Measurements from ENCODE around the gene CDHR2.

Gene CDHR2

DNA sequence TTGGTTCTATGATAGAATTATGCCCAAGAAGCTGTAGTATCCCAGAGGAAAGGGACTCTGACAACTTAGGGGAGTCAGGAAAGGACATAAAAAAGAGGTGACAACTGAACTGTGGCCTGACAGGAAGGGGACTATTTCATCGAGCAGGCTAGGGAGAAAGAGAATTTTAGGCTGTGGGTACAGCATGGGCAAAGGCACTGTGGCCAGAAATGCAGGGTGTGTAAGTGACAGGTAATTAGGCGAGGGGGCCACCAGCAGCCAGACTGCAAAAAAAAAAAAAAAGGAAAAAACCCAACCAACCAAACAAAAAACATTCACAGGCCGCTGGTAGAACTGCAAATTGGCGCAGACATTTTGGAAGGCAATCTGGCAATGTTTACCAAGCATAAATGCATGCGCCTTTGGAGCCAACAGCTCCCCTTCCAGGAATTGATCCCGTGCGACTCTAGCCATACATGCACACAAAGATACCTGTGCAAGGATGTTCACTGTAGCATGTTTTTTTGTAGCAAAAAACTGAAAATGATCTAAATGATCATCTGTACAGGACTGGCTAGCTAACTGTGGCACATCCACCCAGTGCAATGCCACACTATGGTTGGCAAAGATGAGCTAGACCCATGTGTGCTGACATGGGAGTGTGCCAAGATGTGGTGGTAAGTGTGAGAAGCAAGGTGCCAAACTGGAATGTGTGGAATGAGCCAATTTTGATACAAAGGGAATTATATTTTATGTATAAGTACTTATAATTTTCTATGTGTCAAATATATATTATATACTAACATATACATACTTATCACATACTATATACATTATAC is 82.5 kb downstream of the CDHR2 start:
- peaks cover 66% of the 10 kb centered on the region for H3K27me3 Mint-ChIP-seq
- no peaks in the 10 kb centered on the region for H3K36me3 Mint-ChIP-seq (ENCODE audit: low read depth)
- H3K4me3 Mint-ChIP-seq = no peak overlapping the region

DNA sequence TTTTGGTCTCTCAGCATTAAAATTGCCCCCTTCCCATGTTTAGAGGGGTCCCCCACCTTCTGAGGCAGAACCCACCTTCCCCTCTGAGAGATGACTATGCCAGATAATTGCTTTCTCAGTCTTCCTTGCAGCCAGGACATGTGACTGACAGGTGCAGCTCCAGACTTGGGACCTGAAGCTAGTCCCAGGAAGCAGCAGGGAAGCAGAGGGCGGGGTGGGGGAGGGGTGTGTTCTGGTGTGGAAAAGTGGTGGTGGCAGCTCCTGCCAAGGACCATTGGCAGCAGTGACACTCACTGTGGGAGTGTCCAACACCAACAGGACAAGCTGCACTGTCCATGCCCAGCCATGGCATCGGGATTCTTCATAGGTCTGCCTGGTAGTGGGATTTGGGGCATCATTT is 83.6 kb downstream of the CDHR2 start:
- Mint-ChIP-seq H3K27ac (no peak overlapping the region), H3K27me3 (peaks cover 62% of the 10 kb centered on the region), H3K36me3 (ENCODE audit: low read depth) (no peaks in the 10 kb centered on the region), H3K4me1 (ENCODE audit: low read depth) (peaks cover 13% of the 10 kb centered on the region), H3K4me3 (no peak overlapping the region), H3K9me3 (no peaks in the 10 kb centered on the region)

More for the DNA sequence above, 82.5 kb downstream of the CDHR2 start:
- Mint-ChIP-seq H3K4me1 (ENCODE audit: low read depth) (peaks cover 13% of the 10 kb centered on the region), H3K27ac (no peak overlapping the region), H3K9me3 (no peaks in the 10 kb centered on the region)

DNA sequence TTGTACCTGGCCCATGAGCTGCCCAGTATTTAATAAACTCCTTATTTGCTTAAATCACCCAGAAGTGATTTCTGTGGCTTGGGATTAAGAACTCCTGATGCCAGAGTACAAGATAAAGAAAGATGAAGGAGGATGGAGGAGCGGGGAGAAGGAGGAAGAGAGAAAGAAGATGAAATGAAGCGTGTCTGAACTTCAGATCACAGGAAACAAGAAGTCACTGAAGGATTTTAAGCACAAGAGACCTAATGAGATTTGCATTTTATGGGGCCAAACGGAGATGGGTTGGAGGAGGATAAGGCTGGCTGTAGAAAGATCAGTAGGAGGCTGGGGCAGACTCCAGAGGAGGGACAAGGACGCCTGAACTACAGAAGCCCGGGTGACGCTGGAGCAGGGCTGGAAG is 84.5 kb downstream of the CDHR2 start:
- peaks cover 54% of the 10 kb centered on the region for H3K27me3 Mint-ChIP-seq
- no peak overlapping the region for H3K27ac Mint-ChIP-seq
- H3K4me3 Mint-ChIP-seq = no peak overlapping the region
- no peaks in the 10 kb centered on the region for H3K9me3 Mint-ChIP-seq
- H3K4me1 Mint-ChIP-seq (ENCODE audit: low read depth) = peaks cover 13% of the 10 kb centered on the region
- H3K36me3 Mint-ChIP-seq (ENCODE audit: low read depth) = no peaks in the 10 kb centered on the region

DNA sequence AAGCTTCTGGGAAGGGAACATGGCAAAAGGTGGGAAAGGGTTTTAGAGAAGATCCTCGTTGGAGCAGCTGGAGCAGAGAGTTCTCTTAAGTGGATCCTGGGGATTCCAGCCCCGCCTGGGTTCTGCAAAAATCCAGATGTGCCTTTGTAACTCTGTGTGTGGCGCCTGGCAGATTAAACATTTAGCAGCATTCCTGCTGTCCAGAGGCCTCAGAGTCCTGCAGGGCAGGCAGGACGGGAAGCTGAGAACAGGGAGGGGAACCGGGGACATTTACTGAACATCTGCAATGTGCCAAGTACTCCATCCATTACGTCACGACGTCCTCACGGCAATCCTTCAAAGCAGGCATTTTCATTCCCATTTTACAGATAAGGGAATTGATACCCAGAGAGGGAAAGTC is 87.3 kb downstream of the CDHR2 start:
- Mint-ChIP-seq H3K4me3 (no peak overlapping the region), H3K36me3 (ENCODE audit: low read depth) (no peaks in the 10 kb centered on the region), H3K27me3 (peaks cover 36% of the 10 kb centered on the region), H3K4me1 (ENCODE audit: low read depth) (peaks cover 8% of the 10 kb centered on the region), H3K9me3 (no peaks in the 10 kb centered on the region), H3K27ac (no peak overlapping the region)

DNA sequence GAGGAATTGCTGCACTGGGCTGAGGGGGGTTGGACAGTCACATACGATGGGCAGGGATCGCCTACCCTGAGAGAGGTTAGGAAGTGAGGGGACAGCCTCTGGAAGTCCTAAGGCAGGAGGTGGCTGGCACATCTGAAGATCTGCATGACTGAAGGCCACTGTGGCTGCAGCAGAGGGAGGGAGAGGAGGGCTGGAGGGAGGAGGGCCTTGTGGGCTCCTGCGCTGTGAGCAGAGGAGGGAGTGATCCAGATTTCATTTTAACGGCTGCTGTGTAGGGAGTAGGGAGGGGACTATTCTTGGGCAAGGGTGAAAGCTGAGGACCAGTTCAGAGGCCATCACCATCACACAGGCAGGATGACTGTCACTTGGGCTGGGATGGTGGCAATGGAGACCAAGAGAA is 88.4 kb downstream of the CDHR2 start:
- H3K27ac Mint-ChIP-seq = no peak overlapping the region

DNA sequence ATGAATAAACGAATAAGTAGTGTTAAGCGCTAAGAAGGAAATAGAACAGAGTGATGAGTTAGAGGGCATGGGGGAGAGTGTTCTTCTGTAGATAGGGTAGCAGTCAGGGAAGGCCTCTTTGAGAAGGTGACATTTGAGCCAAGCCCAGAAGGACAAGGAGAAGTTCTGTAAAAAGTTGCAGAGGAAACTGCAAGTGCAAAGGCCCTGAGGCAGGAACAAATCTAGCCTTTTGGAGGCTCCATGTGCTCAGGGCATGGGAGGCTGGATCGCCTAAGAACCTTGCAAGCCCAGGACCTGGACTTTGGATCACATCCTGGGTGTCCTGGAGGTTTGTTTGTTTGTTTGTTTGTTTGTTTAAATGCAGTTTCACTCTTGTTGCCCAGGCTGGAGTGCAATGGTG is 89.3 kb downstream of the CDHR2 start:
- H3K4me1 Mint-ChIP-seq (ENCODE audit: low read depth) = peaks cover 8% of the 10 kb centered on the region
- H3K9me3 Mint-ChIP-seq = no peaks in the 10 kb centered on the region
- peaks cover 25% of the 10 kb centered on the region for H3K27me3 Mint-ChIP-seq
- H3K27ac Mint-ChIP-seq = no peak overlapping the region
- H3K4me3 Mint-ChIP-seq = no peak overlapping the region
- no peaks in the 10 kb centered on the region for H3K36me3 Mint-ChIP-seq (ENCODE audit: low read depth)

More for the DNA sequence above, 88.4 kb downstream of the CDHR2 start:
- Mint-ChIP-seq H3K9me3 (no peaks in the 10 kb centered on the region), H3K27me3 (peaks cover 28% of the 10 kb centered on the region), H3K4me3 (no peak overlapping the region), H3K36me3 (ENCODE audit: low read depth) (no peaks in the 10 kb centered on the region), H3K4me1 (ENCODE audit: low read depth) (peaks cover 8% of the 10 kb centered on the region)

DNA sequence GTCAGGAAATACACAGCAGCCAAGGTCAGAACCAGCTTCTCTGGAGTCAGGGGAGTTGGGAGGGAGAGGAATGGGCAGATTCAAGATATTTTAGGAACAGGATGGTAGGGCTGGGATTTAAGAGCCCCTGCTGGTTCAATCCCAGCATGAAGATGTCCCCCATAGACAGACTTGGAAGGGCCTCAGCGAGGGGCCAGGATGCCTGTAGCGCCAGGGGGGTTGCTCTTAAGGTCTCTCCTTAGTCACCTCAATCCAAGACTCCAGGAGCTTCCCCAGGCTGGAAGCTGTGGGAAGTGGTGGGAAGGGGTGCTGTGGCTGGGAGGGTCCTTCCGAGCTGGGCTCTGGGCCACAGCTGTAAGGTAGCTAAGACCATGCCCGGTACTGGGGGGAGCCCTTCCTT is 90.1 kb downstream of the CDHR2 start:
- Mint-ChIP-seq H3K36me3 (ENCODE audit: low read depth) (no peaks in the 10 kb centered on the region), H3K9me3 (no peaks in the 10 kb centered on the region), H3K4me3 (no peak overlapping the region), H3K27ac (no peak overlapping the region), H3K27me3 (peaks cover 18% of the 10 kb centered on the region), H3K4me1 (ENCODE audit: low read depth) (peaks cover under 1% of the 10 kb centered on the region)

DNA sequence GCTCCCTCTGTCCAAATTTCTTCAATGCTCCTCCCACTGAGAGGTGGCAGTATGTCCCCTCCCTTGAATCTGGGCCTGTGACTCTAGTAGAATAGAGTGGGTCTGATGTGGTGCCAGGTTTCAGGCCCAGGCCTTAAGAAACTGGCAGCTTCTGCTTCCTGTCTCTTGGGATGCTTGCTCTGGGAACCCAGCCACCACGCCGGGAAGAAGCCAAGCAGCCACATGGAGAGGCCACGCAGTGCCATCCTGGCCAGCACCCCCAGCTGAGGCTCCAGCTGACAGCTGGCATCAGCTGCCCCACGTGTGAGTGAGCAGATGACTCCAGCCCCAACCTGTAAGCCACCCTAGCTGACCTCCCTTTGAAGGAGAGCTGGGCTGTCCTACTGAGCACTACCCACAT is 90.8 kb downstream of the CDHR2 start:
- no peak overlapping the region for H3K4me3 Mint-ChIP-seq

DNA sequence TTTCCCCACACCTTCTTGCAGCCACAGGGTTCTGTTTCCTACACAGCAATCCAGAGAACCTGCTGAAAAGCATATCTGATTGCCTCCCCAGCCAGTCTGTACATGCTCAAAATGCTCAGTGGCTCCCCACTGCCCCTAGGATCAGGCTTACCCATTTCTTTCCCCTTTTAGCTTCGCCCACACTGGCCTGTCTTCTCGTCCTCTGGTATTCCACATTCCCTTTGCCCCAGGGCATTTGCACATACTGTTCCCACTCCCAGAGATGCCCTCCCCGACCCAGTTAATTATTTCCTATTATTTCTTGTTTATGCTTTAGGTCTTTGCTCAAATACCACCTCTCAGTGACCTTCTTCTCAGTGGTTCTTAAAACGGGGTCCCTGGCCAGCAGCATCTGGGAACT is 91.5 kb downstream of the CDHR2 start:
- Mint-ChIP-seq H3K27me3 (peaks cover 7% of the 10 kb centered on the region), H3K4me3 (no peak overlapping the region), H3K36me3 (ENCODE audit: low read depth) (no peaks in the 10 kb centered on the region)

More for the DNA sequence above, 90.8 kb downstream of the CDHR2 start:
- no peak overlapping the region for H3K27ac Mint-ChIP-seq
- no peaks in the 10 kb centered on the region for H3K4me1 Mint-ChIP-seq (ENCODE audit: low read depth)
- no peaks in the 10 kb centered on the region for H3K9me3 Mint-ChIP-seq
- H3K36me3 Mint-ChIP-seq (ENCODE audit: low read depth) = no peaks in the 10 kb centered on the region
- H3K27me3 Mint-ChIP-seq = peaks cover 13% of the 10 kb centered on the region

DNA sequence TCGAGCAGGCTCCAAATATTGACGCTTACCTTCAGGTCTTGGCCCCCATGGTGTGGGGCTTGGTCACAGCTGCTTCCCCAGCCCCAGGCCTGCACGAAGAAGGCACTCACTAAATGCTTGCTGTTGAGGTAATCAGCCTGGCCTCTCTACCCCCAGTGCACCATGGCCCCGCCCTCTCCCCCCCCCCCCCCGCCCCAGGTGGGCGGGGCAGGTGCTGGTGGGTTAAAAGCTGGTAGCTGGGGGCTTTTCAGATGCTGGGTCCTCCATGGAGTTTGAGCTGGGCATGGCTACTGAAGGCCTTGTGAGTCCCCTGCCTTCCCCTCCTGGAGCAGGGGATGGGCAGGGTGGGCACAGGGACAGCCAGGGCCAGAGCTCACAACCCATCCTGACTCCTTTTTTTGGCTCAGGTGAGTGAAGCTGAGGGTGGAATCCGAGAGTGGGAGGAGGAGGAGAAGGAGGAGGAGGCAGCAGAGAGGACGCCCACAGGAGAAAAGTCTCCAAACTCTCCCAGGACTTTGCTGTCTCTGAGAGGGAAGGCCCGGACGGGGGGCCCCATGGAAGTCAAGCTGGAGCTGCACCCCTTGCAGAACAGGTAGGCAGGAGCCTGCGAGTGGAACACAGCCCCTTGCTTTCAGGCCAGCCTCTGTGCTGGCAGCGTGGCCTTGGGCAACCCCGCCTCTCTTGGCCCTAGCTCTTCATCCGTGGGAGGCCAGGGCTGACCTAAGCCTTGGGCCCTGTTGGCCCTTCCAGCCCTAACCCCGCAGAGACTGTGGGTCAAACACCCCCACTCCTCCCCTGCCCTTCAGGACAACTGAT is 93.7 kb downstream of the CDHR2 start:
- no peaks in the 10 kb centered on the region for H3K27me3 Mint-ChIP-seq
- no peaks in the 10 kb centered on the region for H3K9me3 Mint-ChIP-seq
- no peaks in the 10 kb centered on the region for H3K36me3 Mint-ChIP-seq (ENCODE audit: low read depth)
- peaks cover 13% of the 10 kb centered on the region for H3K4me1 Mint-ChIP-seq (ENCODE audit: low read depth)
- H3K27ac Mint-ChIP-seq = no peak overlapping the region
- H3K4me3 Mint-ChIP-seq = no peak overlapping the region

More for the DNA sequence above, 91.5 kb downstream of the CDHR2 start:
- no peaks in the 10 kb centered on the region for H3K9me3 Mint-ChIP-seq
- no peaks in the 10 kb centered on the region for H3K4me1 Mint-ChIP-seq (ENCODE audit: low read depth)
- no peak overlapping the region for H3K27ac Mint-ChIP-seq

DNA sequence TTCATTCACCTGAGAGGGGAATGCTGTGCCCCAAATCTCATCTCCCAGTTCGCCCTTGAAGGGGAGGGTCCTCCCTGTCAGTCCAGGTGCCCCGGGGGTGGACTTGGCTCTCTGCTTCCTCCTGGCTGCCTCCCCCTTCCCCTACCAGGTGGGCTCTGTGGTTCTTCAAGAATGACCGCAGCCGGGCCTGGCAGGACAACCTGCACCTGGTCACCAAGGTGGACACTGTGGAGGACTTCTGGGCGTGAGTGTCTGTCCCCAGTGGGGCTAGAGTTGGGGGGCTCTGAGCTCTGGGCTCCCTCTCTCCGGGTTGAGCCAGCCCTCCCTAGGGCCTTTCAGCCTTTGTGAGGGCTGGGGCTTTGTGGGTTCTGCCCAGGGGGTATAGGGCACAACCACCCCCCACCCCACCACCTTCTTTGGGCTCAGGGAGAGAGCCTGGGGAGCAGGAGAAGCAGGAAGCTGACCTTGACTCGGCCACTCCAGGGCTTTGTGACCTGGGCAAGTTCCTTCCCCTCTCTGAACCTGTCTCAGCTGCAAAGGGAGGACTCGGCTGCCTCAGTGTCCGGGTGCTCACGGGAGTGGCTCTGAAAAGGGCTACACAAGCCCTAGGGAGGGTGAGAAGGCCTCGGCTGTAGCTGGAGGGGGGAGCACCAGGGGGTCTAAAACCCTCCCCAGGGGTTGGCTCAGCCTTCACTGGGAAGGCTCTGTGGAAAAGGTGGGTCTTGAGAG is 94.5 kb downstream of the CDHR2 start:
- no peaks in the 10 kb centered on the region for H3K9me3 Mint-ChIP-seq
- no peaks in the 10 kb centered on the region for H3K36me3 Mint-ChIP-seq (ENCODE audit: low read depth)
- peaks cover 19% of the 10 kb centered on the region for H3K4me1 Mint-ChIP-seq (ENCODE audit: low read depth)
- H3K4me3 Mint-ChIP-seq = no peak overlapping the region
- H3K27ac Mint-ChIP-seq = no peak overlapping the region
- H3K27me3 Mint-ChIP-seq = no peaks in the 10 kb centered on the region

DNA sequence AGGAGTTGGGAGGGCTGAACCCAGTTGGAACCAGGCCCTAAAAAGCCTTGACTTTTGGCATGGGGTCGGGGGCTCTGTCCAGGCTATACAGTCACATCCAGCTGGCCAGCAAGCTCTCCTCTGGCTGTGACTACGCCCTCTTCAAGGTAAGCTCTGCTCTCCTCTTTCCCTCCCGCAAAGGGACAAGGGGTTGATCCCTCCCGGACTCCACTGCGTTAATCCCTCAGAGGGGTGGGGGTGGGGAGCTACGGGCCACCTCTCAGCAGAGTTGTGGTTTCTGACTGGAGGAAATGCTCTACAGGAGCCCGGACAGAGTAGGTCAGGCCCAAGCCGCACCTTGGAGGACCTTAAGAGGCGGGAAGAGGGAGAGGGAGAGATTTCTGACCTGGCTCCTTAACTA is 95.2 kb downstream of the CDHR2 start:
- no peaks in the 10 kb centered on the region for H3K27me3 Mint-ChIP-seq
- H3K36me3 Mint-ChIP-seq (ENCODE audit: low read depth) = no peaks in the 10 kb centered on the region
- no peaks in the 10 kb centered on the region for H3K9me3 Mint-ChIP-seq
- no peak overlapping the region for H3K27ac Mint-ChIP-seq
- H3K4me3 Mint-ChIP-seq = no peak overlapping the region
- peaks cover 25% of the 10 kb centered on the region for H3K4me1 Mint-ChIP-seq (ENCODE audit: low read depth)

DNA sequence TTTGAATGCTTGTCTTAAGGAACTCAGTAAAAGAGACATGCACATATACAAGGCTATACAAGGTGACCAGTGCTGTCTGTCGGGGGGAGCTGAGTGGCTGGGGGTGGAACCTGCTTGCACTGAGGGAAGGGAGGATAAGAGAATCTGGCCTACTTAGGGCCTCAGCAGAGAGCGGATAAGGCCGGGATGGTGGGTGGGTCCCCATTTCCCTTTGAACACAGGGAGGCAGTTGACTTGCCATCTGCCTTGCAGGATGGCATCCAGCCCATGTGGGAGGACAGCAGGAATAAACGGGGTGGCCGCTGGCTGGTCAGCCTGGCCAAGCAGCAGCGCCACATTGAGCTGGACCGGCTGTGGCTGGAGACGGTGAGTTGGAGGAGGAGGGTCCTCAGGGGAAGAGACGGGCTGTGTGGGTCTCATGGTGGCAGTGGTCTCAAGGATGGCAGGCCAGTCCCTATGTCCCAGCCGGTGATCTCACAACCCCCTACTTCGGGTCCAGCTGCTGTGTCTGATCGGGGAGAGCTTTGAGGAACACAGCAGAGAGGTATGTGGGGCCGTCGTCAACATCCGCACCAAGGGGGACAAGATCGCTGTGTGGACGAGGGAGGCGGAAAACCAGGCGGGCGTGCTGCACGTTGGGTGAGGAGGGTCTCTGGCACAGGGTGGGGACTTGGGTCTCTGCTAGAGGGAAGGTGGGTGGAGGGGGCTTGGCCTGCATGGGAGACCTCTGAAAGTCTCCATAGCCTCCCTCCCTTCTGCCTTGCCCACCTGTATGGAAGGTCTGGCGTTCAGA is 95.9 kb downstream of the CDHR2 start:
- H3K27me3 Mint-ChIP-seq = no peaks in the 10 kb centered on the region
- no peak overlapping the region for H3K4me3 Mint-ChIP-seq
- H3K9me3 Mint-ChIP-seq = no peaks in the 10 kb centered on the region
- peaks cover 33% of the 10 kb centered on the region for H3K4me1 Mint-ChIP-seq (ENCODE audit: low read depth)
- H3K27ac Mint-ChIP-seq = no peak overlapping the region
- H3K36me3 Mint-ChIP-seq (ENCODE audit: low read depth) = no peaks in the 10 kb centered on the region

Data from stimulated activated naive CD8-positive, alpha-beta T cell treated with anti-CD3 and anti-CD28 coated beads, Interleukin-15, Interleukin-2, amounts not matched to agents 100 ng/mL and 50 ng/mL, for 24 hours (primary cell).